Activated naive CD8-positive, alpha-beta T cell treated with anti-CD3 and anti-CD28 coated beads, Interleukin-2, amount 50 U/mL, for 16 hours (primary cell): ENCODE results near the gene THUMPD3.

Experiments
- DNase-seq: peaks from one replicate; pipeline ENCODE4 v3.0.0-alpha.2; 2020; ENCODE audit warnings: low read depth, low spot score

The THUMPD3 gene

GRCh38 chr3:9362731-9363530, at the start of gene THUMPD3:
TSS of gene THUMPD3 (plus strand) at chr3:9363054. CDS start at chr3:9365069, 2,015 bp downstream.
- DNase-seq, result peak; percentile 84

GRCh38 chr3:9314796-9315195, 48.1 kb upstream of the THUMPD3 start:
- DNase-seq, result no peak

GRCh38 chr3:9316881-9317361, 45.9 kb upstream of the THUMPD3 start:
- DNase-seq, result no peak

- no peak for DNase-seq
Measured at GRCh38 chr3:9322780-9323179, 40.1 kb upstream of the THUMPD3 start.

GRCh38 chr3:9324944-9325343, 37.9 kb upstream of the THUMPD3 start:
- DNase-seq, result no peak

GRCh38 chr3:9327578-9327977, 35.3 kb upstream of the THUMPD3 start:
- DNase-seq, result no peak

- DNase-seq, result no peak
Measured at GRCh38 chr3:9330166-9330703, 32.6 kb upstream of the THUMPD3 start.

- DNase-seq, result no peak
Measured at GRCh38 chr3:9331171-9331570, 31.7 kb upstream of the THUMPD3 start.

GRCh38 chr3:9332250-9333030, 30.4 kb upstream of the THUMPD3 start:
- no peak for DNase-seq

GRCh38 chr3:9339761-9340471, 22.9 kb upstream of the THUMPD3 start:
- no peak for DNase-seq

GRCh38 chr3:9340472-9340902, 22.4 kb upstream of the THUMPD3 start:
- DNase-seq, result no peak

- no peak for DNase-seq
Measured at GRCh38 chr3:9342696-9343095, 20.2 kb upstream of the THUMPD3 start.

GRCh38 chr3:9343115-9343514, 19.7 kb upstream of the THUMPD3 start:
- DNase-seq, result no peak

- DNase-seq, result no peak
Measured at GRCh38 chr3:9345041-9345440, 17.8 kb upstream of the THUMPD3 start.

- no peak for DNase-seq
Measured at GRCh38 chr3:9346141-9346540, 16.7 kb upstream of the THUMPD3 start.

- DNase-seq, result no peak
Measured at GRCh38 chr3:9347081-9347480, 15.8 kb upstream of the THUMPD3 start.

- DNase-seq, result no peak
Measured at GRCh38 chr3:9347887-9348286, 15.0 kb upstream of the THUMPD3 start.

GRCh38 chr3:9349321-9350117, 13.3 kb upstream of the THUMPD3 start:
- DNase-seq, result no peak

GRCh38 chr3:9351709-9352126, 11.1 kb upstream of the THUMPD3 start:
- DNase-seq, result no peak

GRCh38 chr3:9352917-9353752, 9.7 kb upstream of the THUMPD3 start:
- DNase-seq, result no peak
